Mucosa of descending colon (tissue), 3 donors: ENCODE data around the gene TMEM209. TPM values are rescaled to one million over a fixed set of nuclear protein-coding genes. Genes with fewer than 3 reads are reported as not detected.

ENCODE experiments used
- ATAC-seq: fragments of 200-7000 bp; cut with Tn5 transposase; one replicate; pipeline ENCODE4 v1.9.1; 2020; ENCODE audit warnings: mild to moderate bottlenecking, moderate library complexity
- DNase-seq, 3 donors: peaks; one replicate each; pipeline ENCODE4 v3.0.0-alpha.2; 2020
- H3K36me3 ChIP-seq: fragments of 200-600 bp; one replicate; pipeline ENCODE4 v1.8.0; 2021; ENCODE audit warnings: low read depth, mild to moderate bottlenecking
- H3K4me1 ChIP-seq: fragments of 200-600 bp; one replicate; pipeline ENCODE4 v1.8.0; 2021; ENCODE audit warnings: low read depth, mild to moderate bottlenecking
- H3K4me3 ChIP-seq: fragments of 200-600 bp; one replicate; pipeline ENCODE4 v1.8.0; 2021; ENCODE audit warnings: mild to moderate bottlenecking
- H3K9me3 ChIP-seq: fragments of 200-600 bp; one replicate; pipeline ENCODE4 v1.8.0; 2021; ENCODE audit warnings: mild to moderate bottlenecking
- intact Hi-C, 2 donors: fragments of 100-400 bp; cut with DNase I in 1 of 2; cut with micrococcal nuclease in 1 of 2; formaldehyde crosslinking; loops; one replicate each; pipeline versions ENCODE4 v1.11.0 to v1.11.1; 2022; cut with DNase I, micrococcal nuclease
- total RNA-seq, 3 donors: library from RNA; stranded (reverse); fragmentation: NEBNext Ultra II Directional in 2 of 3; extraction: Animal tissue kit (Norgen Biotek cat#: 25700) in 2 of 3; gene quantifications; one replicate each; pipeline versions ENCODE4 v1.2.1 to v1.2.4, GENCODE V29; 2021 to 2023
- TF ChIP-seq, protein P1 (sequence below): fragments of 200-600 bp; IDR thresholded peaks from one replicate; pipeline ENCODE4 v1.8.0; 2022; ENCODE audit warnings: antibody characterized with exemption, mild to moderate bottlenecking
- donor health status: DM: no; HTN: no; CAD: no; lungs with moderate emphysema.
- donor health status: DM: no; HTN: no; CAD: no.
- donor health status: DM: no; HTN: yes; CAD: no.

Gene TMEM209
- total RNA-seq, 3 donors from 2014 or later, result 19.1 to 28.9 (median 27.6) TPM

DNA sequence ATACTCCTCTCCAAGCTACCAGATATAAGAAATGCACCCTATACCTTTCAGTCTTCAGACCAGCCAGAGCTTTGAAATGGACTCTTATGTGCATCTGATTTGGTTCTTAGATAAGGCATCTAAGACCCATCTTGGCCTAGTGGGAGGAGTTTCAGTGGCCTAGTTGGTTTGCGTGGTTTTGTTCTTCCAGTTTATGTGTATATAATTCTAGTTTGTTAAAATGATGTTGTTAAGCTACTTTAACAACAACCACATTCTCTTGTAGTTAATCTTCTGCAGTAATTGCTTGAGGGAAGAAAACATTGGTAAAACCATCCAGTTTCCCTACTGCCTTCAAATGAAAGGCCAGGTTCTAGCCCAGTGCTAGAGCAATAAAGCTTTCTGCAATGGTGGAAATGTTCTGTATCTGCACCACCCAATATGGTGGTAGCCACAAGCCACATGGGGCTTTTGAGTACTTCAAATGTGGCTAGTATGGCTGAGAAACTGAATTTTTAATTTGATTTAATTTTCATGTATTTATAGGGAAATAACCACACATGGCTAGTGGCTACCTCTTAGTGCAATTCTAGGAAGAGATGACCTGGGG lies 68.5 kb downstream of the TMEM209 start:
- TF ChIP-seq, protein P1, sequence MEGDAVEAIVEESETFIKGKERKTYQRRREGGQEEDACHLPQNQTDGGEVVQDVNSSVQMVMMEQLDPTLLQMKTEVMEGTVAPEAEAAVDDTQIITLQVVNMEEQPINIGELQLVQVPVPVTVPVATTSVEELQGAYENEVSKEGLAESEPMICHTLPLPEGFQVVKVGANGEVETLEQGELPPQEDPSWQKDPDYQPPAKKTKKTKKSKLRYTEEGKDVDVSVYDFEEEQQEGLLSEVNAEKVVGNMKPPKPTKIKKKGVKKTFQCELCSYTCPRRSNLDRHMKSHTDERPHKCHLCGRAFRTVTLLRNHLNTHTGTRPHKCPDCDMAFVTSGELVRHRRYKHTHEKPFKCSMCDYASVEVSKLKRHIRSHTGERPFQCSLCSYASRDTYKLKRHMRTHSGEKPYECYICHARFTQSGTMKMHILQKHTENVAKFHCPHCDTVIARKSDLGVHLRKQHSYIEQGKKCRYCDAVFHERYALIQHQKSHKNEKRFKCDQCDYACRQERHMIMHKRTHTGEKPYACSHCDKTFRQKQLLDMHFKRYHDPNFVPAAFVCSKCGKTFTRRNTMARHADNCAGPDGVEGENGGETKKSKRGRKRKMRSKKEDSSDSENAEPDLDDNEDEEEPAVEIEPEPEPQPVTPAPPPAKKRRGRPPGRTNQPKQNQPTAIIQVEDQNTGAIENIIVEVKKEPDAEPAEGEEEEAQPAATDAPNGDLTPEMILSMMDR, result no peak
- Histone ChIP-seq H3K4me3 (no peak overlapping the region), H3K4me1 (no peaks in the 10 kb centered on the region), H3K36me3 (no peaks in the 10 kb centered on the region), H3K9me3 (no peaks in the 10 kb centered on the region)
- intact Hi-C loops, result no loop called here
- ATAC-seq (no peak), DNase-seq (no peak)

DNA sequence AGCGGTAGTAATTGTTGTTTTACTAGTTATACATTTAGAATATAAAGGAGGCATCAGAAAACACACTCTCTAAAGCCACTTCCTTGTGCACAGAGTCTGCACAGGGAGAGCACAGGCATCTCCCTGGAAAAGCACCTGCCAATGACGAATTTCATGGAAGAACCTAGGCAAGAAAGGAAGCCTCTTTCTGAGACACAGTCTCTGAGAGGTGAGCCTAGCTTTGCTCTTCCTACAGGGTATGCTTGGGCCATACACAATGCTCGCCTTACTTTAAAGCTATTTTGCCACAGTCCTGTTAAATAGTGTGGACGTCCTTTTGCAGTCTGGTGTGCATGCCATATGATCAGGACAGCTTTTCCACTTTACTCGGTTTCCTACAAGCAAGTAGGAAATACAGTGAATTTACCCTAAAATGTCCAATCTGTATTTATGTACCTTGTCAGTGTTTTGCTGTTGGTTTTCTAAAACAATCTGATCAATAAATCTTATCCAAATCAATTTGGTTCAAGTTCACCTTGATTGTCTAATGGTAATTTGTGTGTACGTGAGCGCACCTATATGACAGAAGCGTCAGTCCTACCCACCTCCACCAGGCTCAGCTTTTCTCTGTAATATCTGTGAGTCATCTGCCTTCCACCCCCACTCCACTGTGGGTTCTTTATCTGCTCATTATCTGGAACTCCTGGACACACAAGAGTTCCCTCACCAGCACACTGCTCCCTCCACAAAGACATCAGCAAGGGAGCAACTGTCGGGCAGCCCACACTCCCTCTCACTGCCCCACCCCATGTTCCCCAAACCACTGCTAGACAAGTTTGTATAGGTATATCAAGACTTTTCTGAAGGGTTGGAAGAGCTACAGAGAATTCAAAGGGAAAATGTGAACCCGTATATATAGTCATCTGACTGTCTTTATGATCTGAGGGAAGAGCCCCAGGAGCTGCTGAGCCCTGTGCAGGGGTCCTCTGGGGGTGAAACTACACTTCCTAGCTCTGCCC lies 69.7 kb downstream of the TMEM209 start:
- ATAC-seq, result no peak
- Histone ChIP-seq H3K4me3 (no peak overlapping the region), H3K9me3 (no peaks in the 10 kb centered on the region), H3K4me1 (no peaks in the 10 kb centered on the region), H3K36me3 (no peaks in the 10 kb centered on the region)
- DNase-seq, result no peak
- intact Hi-C loops, result no loop called here
- TF ChIP-seq, protein P1, result no peak

DNA sequence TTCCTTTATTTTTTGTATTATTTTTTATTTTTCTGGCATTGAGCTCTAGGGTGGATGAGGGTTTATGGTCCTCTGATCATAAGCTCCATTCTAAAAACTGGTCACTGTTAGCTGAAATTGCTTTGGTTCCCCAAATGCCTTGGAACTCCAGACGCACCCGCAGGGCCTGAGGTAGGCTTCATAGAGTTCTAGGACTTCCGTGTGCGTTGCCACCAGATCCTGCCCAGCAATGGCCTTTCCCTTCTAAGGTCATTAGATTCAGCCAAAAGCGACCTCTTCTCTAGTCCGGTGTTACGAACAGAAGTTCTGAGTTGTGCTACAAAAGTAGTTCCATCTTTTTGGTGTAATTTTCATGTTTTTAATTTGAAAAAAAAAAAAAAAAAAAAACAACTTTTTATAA lies 70.5 kb downstream of the TMEM209 start:
- TF ChIP-seq, protein P1, result no peak

DNA sequence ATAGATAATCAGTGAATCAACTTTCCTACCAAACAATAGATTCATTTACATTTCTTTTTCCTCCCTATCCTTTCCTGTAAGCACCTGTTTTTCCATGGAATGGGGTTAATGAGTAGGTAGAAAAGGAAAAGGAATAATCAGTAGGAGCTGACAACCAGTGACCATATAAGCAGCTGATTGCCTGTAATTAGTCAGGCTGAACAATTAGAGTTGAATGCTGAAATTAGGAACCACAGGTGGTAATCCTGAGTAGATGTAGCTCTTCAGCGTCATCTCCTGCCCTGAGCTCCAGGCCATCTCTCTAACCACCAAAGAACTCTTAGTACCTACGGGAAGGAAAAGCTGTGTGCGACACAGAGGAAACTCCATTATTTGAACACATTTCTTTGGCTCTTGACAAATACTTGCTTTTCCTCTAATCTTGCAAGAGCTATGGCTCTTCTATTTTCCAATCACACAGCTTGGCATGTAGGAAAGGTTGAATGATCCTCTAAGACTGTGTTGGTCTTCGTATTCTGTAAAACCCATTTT lies 71.0 kb downstream of the TMEM209 start:
- Histone ChIP-seq H3K9me3 (no peaks in the 10 kb centered on the region), H3K36me3 (peaks cover 3% of the 10 kb centered on the region), H3K4me3 (no peak overlapping the region), H3K4me1 (no peaks in the 10 kb centered on the region)
- TF ChIP-seq, protein P1, result no peak
- no peak for DNase-seq
- ATAC-seq, result no peak
- intact Hi-C loops, result no loop called here

More for the DNA sequence above, 70.5 kb downstream of the TMEM209 start:
- DNase-seq, result no peak
- H3K4me1 ChIP-seq, result no peaks in the 10 kb centered on the region
- peaks cover under 1% of the 10 kb centered on the region for H3K36me3 ChIP-seq
- no peaks in the 10 kb centered on the region for H3K9me3 ChIP-seq
- no peak for ATAC-seq
- no peak overlapping the region for H3K4me3 ChIP-seq
- intact Hi-C loops, result no loop called here

DNA sequence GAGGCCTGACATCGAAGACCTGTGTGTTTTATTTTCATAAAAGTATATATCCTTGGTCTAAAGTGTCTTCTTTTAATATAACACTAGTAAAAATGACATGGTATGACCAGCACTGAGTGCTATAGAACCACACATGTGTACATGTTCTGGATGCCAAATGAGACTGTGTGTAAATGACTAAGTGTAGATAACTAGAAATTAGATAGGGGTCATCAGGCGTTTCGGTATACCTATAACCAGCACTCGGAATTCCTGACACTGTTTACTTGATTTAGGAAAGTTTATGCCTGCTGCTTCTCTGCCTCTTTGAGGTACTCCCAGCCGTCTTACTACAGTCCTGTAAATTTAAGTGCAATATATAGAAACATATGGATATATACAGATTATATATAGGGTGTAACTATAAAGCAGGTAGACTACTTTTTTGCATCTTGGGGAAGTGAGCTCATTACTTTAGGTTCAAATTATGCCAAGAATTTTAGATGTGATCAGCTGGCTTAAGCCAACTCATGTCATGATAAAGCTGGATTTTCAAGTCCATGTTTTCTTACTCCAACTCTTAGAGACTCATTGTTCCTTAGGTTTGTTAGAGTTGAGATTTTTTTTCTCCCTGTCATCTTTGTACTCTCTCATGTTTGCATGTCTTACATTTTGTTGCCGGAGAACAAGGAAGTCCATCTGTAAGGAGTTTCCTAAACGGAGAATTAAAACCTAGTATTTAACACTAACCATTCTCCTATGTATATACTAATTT lies 72.0 kb downstream of the TMEM209 start:
- Histone ChIP-seq H3K4me1 (peaks cover 3% of the 10 kb centered on the region), H3K9me3 (no peaks in the 10 kb centered on the region), H3K4me3 (no peak overlapping the region), H3K36me3 (peaks cover 5% of the 10 kb centered on the region)
- TF ChIP-seq, protein P1, result no peak
- DNase-seq, result no peak
- intact Hi-C loops, result no loop called here
- ATAC-seq, result no peak
